CD4-positive, alpha-beta memory T cell (primary cell): ENCODE results near the gene FAM120AOS. TPM values are rescaled to one million over a fixed set of nuclear protein-coding genes. Genes with fewer than 3 reads are reported as not detected.

ENCODE experiments used
- CTCF ChIA-PET: fragments of 350-600 bp; sonication (Branson Sonifier 250); formaldehyde crosslinking; loops from one replicate; lab custom pipeline; 2021; ENCODE audit warnings: inconsistent platforms; ENCODE audit not compliant: partially characterized antibody; lab: Charles Lee
- POLR2A ChIA-PET: fragments of 350-600 bp; sonication (Branson Sonifier 250); formaldehyde crosslinking; loops from one replicate; lab custom pipeline; 2021; ENCODE audit not compliant: partially characterized antibody; lab: Charles Lee
- DNase-seq, 5 donors: peaks; one replicate each; pipeline versions ENCODE4 v3.0.0 to v3.0.0-alpha.2; 2020 to 2022; ENCODE audit warnings: mixed read lengths in 1 of 5
- H3K27ac ChIP-seq: one replicate; pipeline ENCODE4 v1.7.0; 2013; ENCODE audit warnings: low read depth, low read length
- H3K27me3 ChIP-seq: 2 replicates; pipeline ENCODE4 v1.7.0; 2013; ENCODE audit warnings: mild to moderate bottlenecking, low read length, moderate library complexity; ENCODE audit not compliant: insufficient read depth
- H3K36me3 ChIP-seq: 2 replicates; pipeline ENCODE4 v1.7.0; 2013; ENCODE audit warnings: mild to moderate bottlenecking, low read length, moderate library complexity; ENCODE audit not compliant: insufficient read depth
- H3K4me1 ChIP-seq: 2 replicates; pipeline ENCODE4 v1.7.0; 2013; ENCODE audit warnings: mild to moderate bottlenecking, low read length, moderate library complexity; ENCODE audit not compliant: insufficient read depth
- H3K4me3 ChIP-seq, 2 donors: one replicate each; pipeline ENCODE4 v1.7.0; 2013; ENCODE audit warnings: low read length in 2 of 2, mild to moderate bottlenecking in 1 of 2
- H3K9me3 ChIP-seq, 2 donors: one replicate each; pipeline ENCODE4 v1.7.0; 2013; ENCODE audit warnings: low read length in 2 of 2, control low read depth in 1 of 2; ENCODE audit not compliant: control insufficient read depth in 1 of 2
- H3K27ac Mint-ChIP-seq, 7 donors: one replicate each; pipeline ENCODE4 v1.8.0; 2020 to 2021; ENCODE audit warnings: mixed read lengths in 7 of 7, mild to moderate bottlenecking in 6 of 7, inconsistent platforms in 3 of 7, moderate library complexity in 3 of 7
- H3K27me3 Mint-ChIP-seq, 2 donors: one replicate each; pipeline ENCODE4 v1.8.0; 2020 to 2021; ENCODE audit warnings: mixed read lengths in 2 of 2
- H3K36me3 Mint-ChIP-seq, 2 donors: one replicate each; pipeline ENCODE4 v1.8.0; 2020 to 2021; ENCODE audit warnings: mixed read lengths in 2 of 2, inconsistent platforms in 1 of 2, mild to moderate bottlenecking in 1 of 2
- H3K4me1 Mint-ChIP-seq, 4 donors: one replicate each; pipeline ENCODE4 v1.8.0; 2020 to 2021; ENCODE audit warnings: mixed read lengths in 4 of 4, mild to moderate bottlenecking in 1 of 4
- H3K4me3 Mint-ChIP-seq, 8 donors: one replicate each; pipeline ENCODE4 v1.8.0; 2020 to 2021; ENCODE audit warnings: mixed read lengths in 8 of 8, mild to moderate bottlenecking in 7 of 8, moderate library complexity in 6 of 8, inconsistent platforms in 3 of 8
- H3K9me3 Mint-ChIP-seq, 8 donors: one replicate each; pipeline ENCODE4 v1.8.0; 2020 to 2021; ENCODE audit warnings: mixed read lengths in 8 of 8, mild to moderate bottlenecking in 5 of 8, inconsistent platforms in 3 of 8, moderate library complexity in 1 of 8
- intact Hi-C: fragments of 100-400 bp; cut with micrococcal nuclease; formaldehyde crosslinking; loops from one replicate; pipeline ENCODE4 v1.15.1; 2023
- polyA plus RNA-seq, 2 donors: library from polyadenylated mRNA; unstranded; fragments of 300-500 nt; fragmentation: Illumina TruSeq; gene quantifications; one replicate each; pipeline ENCODE4 v1.2.3, GENCODE V29; 2021
- total RNA-seq, 2 experiments: library from RNA; stranded (reverse); gene quantifications; one replicate each; pipeline ENCODE4 v1.2.3, GENCODE V29; 2021

The FAM120AOS gene
- total and polyA plus RNA-seq, 4 experiments from 2014 or later, result 49.7 to 64.6 (median 54.1) TPM

GRCh38 chr9:93491593-93492232, 38.3 kb upstream of the FAM120AOS start:
- H3K27ac ChIP-seq, result no peak overlapping the region
- Mint-ChIP-seq H3K27me3 (no peaks in the 10 kb centered on the region), H3K9me3 (no peaks in the 10 kb centered on the region), H3K4me1 (peaks cover 23 to 58% (median 43%) of the 10 kb centered on the region in 4 donors), H3K36me3 (peaks cover 38 to 74% of the 10 kb centered on the region in 2 donors), H3K27ac (peak overlapping the region in 1 of 7 donors; percentile 37), H3K4me3 (no peak overlapping the region)
- peaks cover 16% of the 10 kb centered on the region for H3K36me3 ChIP-seq
- CTCF ChIA-PET, result no interaction called here
- no peak overlapping the region for H3K4me3 ChIP-seq
- no peak for DNase-seq
- POLR2A ChIA-PET, result no interaction called here
- H3K27me3 ChIP-seq, result no peaks in the 10 kb centered on the region
- H3K4me1 ChIP-seq, result peaks cover 8% of the 10 kb centered on the region
- H3K9me3 ChIP-seq, result no peaks in the 10 kb centered on the region
- intact Hi-C loops, result no loop called here

DNA sequence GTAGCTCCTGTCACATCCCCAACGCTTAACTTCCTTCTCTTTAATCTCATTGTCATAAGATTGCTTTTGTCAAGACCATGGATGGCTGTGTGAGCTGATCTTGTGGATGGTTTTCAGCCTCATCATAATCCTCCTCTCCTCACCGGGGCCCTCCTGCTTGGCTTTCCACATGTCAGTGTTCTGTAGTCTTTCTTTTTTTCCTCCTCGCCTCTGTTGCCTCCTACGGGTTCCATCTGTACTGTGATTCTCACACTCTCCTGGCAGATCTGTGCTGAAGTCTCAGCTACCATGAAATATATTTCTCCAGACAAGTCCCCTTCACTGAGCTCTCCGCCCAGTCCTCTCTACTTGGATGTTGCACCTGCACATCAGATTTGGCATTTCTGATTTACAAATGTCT, 34.9 kb upstream of the FAM120AOS start:
- no peaks in the 10 kb centered on the region for H3K27me3 ChIP-seq
- intact Hi-C loops, result no loop called here
- ChIA-PET CTCF (no interaction called here), POLR2A (no interaction called here)
- Mint-ChIP-seq H3K27me3 (no peaks in the 10 kb centered on the region), H3K9me3 (no peaks in the 10 kb centered on the region), H3K36me3 (peaks cover 41 to 60% of the 10 kb centered on the region in 2 donors), H3K27ac (peak overlapping the region in 2 of 7 donors; percentile 5 to 10), H3K4me1 (peaks cover 23 to 60% (median 39%) of the 10 kb centered on the region in 4 donors), H3K4me3 (peak overlapping the region in 1 of 8 donors; percentile 6)
- no peak for DNase-seq
- H3K4me1 ChIP-seq, result peaks cover 8% of the 10 kb centered on the region
- H3K9me3 ChIP-seq, result no peaks in the 10 kb centered on the region
- no peak overlapping the region for H3K27ac ChIP-seq
- peaks cover 8% of the 10 kb centered on the region for H3K36me3 ChIP-seq
- no peak overlapping the region for H3K4me3 ChIP-seq

DNA sequence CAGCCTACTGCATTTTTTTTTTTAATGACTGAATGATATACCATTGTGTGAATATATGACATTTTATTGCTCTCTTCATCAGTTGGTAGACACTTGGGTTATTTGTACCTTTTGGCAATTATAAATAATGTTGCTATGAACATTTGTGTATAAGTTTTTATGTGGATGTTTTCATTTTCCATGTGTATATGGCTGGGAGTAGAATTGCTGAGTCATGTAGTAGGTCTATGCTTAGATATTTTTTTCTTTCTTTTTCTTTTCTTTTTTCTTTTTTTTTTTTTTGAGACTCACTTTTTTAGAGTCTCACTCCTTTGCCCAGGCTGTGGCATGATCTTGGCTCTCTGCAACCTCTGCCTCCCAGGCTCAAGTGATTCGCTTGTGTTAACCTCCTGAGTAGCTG, 32.9 kb upstream of the FAM120AOS start:
- no peak overlapping the region for H3K4me3 Mint-ChIP-seq
- Histone ChIP-seq H3K27me3 (no peaks in the 10 kb centered on the region), H3K4me1 (peaks cover 8% of the 10 kb centered on the region), H3K4me3 (no peak overlapping the region), H3K27ac (no peak overlapping the region), H3K36me3 (peaks cover 8% of the 10 kb centered on the region), H3K9me3 (no peaks in the 10 kb centered on the region)
- H3K4me1 Mint-ChIP-seq, result peaks cover 29 to 66% (median 42%) of the 10 kb centered on the region in 4 donors
- peak overlapping the region in 1 of 7 donors; percentile 54 for H3K27ac Mint-ChIP-seq
- intact Hi-C loops, result no loop called here
- no peak for DNase-seq
- H3K36me3 Mint-ChIP-seq, result peaks cover 47 to 60% of the 10 kb centered on the region in 2 donors
- H3K9me3 Mint-ChIP-seq, result no peaks in the 10 kb centered on the region
- ChIA-PET POLR2A (interaction anchor here (1.2 kb wide), 1 partner anchor 33 kb away, joined by 3 read pairs; the partner anchor contains the start of gene FAM120AOS), CTCF (no interaction called here)
- H3K27me3 Mint-ChIP-seq, result no peaks in the 10 kb centered on the region

DNA sequence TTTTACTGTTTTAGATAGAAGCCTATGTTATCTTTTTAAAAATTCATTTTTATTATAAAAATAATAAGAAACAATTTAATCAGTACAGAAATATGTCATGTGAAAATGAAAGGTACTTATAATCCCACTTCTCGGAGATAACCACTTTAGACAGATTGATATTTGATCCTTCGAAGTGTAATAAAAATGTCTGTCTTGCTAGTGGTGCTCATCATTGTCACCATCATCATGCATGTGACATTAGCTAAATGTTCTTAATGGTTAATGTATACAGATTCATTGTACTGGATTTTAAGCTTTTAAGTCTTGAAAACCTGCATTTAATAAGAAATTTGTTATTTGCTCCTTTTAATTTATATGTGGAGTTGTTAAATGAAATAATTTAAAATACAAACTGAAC, 30.1 kb upstream of the FAM120AOS start:
- ChIA-PET POLR2A (no interaction called here), CTCF (interaction anchor here (1.3 kb wide), 1 partner anchor 9 kb away, joined by 4 read pairs; no protein-coding TSS in a partner anchor)
- Histone ChIP-seq H3K4me3 (no peak overlapping the region), H3K27me3 (no peaks in the 10 kb centered on the region), H3K36me3 (peaks cover 17% of the 10 kb centered on the region), H3K4me1 (no peaks in the 10 kb centered on the region), H3K9me3 (no peaks in the 10 kb centered on the region), H3K27ac (no peak overlapping the region)
- intact Hi-C loops, result no loop called here
- Mint-ChIP-seq H3K4me1 (peaks cover 30 to 57% (median 39%) of the 10 kb centered on the region in 4 donors), H3K27me3 (no peaks in the 10 kb centered on the region), H3K27ac (no peak overlapping the region), H3K9me3 (no peaks in the 10 kb centered on the region), H3K4me3 (no peak overlapping the region), H3K36me3 (peaks cover 47 to 53% of the 10 kb centered on the region in 2 donors)
- no peak for DNase-seq

- DNase-seq, result no peak
- Histone ChIP-seq H3K4me1 (no peaks in the 10 kb centered on the region), H3K4me3 (no peak overlapping the region), H3K27me3 (no peaks in the 10 kb centered on the region), H3K36me3 (peaks cover 14% of the 10 kb centered on the region), H3K9me3 (no peaks in the 10 kb centered on the region), H3K27ac (no peak overlapping the region)
- Mint-ChIP-seq H3K9me3 (no peaks in the 10 kb centered on the region), H3K27me3 (no peaks in the 10 kb centered on the region), H3K4me3 (no peak overlapping the region), H3K4me1 (peaks cover 27 to 49% (median 39%) of the 10 kb centered on the region in 4 donors), H3K27ac (no peak overlapping the region), H3K36me3 (peaks cover 36 to 60% of the 10 kb centered on the region in 2 donors)
- intact Hi-C loops, result no loop called here
- ChIA-PET POLR2A (no interaction called here), CTCF (interaction anchor here (1.0 kb wide), 1 partner anchor 524 kb away, joined by 3 read pairs; no protein-coding TSS in a partner anchor)
These were observed 27.4 kb upstream of the FAM120AOS start for GRCh38 chr9:93480728-93481324.

DNA sequence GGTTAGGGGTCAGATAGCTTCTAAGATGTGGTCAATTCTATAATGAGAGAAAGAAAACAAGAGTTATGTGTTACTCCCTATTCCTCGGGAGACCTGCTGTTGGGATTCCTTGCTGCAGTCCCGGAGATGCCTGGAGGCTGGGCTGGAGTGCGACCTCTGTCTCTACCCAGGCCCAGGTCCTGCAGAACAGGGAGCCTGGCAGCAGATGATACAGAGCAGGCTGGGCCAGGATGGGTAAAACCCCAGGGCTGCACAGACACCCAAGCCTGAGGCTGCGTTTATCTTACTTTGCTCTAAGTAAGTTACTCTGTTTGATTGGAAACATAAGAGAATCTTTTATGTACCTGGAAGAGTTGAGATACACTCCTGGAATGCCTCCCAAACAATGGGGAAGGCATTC, 26.9 kb upstream of the FAM120AOS start:
- H3K9me3 Mint-ChIP-seq, result no peaks in the 10 kb centered on the region
- Histone ChIP-seq H3K4me3 (no peak overlapping the region), H3K27me3 (no peaks in the 10 kb centered on the region), H3K9me3 (no peaks in the 10 kb centered on the region), H3K36me3 (peaks cover 14% of the 10 kb centered on the region), H3K27ac (no peak overlapping the region), H3K4me1 (no peaks in the 10 kb centered on the region)
- DNase-seq, result no peak
- peak overlapping the region in 2 of 7 donors; percentile 33 to 58 for H3K27ac Mint-ChIP-seq
- peaks cover 27 to 51% (median 39%) of the 10 kb centered on the region in 4 donors for H3K4me1 Mint-ChIP-seq
- H3K4me3 Mint-ChIP-seq, result no peak overlapping the region
- intact Hi-C loops, result no loop called here
- H3K36me3 Mint-ChIP-seq, result peaks cover 35 to 60% of the 10 kb centered on the region in 2 donors
- no peaks in the 10 kb centered on the region for H3K27me3 Mint-ChIP-seq
- ChIA-PET POLR2A (no interaction called here), CTCF (no interaction called here)

DNA sequence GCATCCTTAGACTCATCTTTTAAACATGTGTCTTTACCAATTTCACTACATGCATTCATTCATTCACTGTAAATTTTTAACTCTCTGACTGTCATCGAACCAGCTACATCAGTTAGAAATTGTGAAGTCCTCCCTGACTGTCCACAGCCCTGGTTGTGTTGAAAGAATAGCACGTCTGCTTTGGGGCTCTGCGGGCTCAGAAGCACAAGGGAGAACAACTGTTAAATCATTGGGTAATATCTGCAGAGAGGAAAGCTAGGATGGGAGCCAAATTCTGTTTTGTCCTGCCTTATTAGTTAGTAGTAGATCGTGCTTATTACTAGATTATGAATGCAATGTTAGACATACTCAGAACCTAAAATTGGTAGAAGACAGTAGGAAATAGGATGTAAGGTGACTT, 26.3 kb upstream of the FAM120AOS start:
- peaks cover 27 to 54% (median 39%) of the 10 kb centered on the region in 4 donors for H3K4me1 Mint-ChIP-seq
- H3K4me3 ChIP-seq, result no peak overlapping the region
- no peaks in the 10 kb centered on the region for H3K27me3 ChIP-seq
- no peak overlapping the region for H3K4me3 Mint-ChIP-seq
- ChIA-PET POLR2A (no interaction called here), CTCF (interaction anchor here (1.0 kb wide), 1 partner anchor 87 kb away, joined by 3 read pairs; no protein-coding TSS in a partner anchor)
- H3K9me3 ChIP-seq, result no peaks in the 10 kb centered on the region
- no peaks in the 10 kb centered on the region for H3K4me1 ChIP-seq
- H3K27ac ChIP-seq, result no peak overlapping the region
- peaks cover 14% of the 10 kb centered on the region for H3K36me3 ChIP-seq
- DNase-seq, result no peak
- no peaks in the 10 kb centered on the region for H3K27me3 Mint-ChIP-seq
- H3K27ac Mint-ChIP-seq, result no peak overlapping the region
- H3K36me3 Mint-ChIP-seq, result peaks cover 35 to 58% of the 10 kb centered on the region in 2 donors
- H3K9me3 Mint-ChIP-seq, result no peaks in the 10 kb centered on the region
- intact Hi-C loops, result no loop called here
